Measurements from ENCODE around the gene EBI3. TPM values are rescaled to one million over a fixed set of nuclear protein-coding genes. Genes with fewer than 3 reads are reported as not detected.

The EBI3 gene
- total and polyA plus RNA-seq, 2 of the 13 experiments (the other 11 are each of a cell fraction or from before 2014, with no cell fraction given): 3.4 TPM; not detected in 1

DNA sequence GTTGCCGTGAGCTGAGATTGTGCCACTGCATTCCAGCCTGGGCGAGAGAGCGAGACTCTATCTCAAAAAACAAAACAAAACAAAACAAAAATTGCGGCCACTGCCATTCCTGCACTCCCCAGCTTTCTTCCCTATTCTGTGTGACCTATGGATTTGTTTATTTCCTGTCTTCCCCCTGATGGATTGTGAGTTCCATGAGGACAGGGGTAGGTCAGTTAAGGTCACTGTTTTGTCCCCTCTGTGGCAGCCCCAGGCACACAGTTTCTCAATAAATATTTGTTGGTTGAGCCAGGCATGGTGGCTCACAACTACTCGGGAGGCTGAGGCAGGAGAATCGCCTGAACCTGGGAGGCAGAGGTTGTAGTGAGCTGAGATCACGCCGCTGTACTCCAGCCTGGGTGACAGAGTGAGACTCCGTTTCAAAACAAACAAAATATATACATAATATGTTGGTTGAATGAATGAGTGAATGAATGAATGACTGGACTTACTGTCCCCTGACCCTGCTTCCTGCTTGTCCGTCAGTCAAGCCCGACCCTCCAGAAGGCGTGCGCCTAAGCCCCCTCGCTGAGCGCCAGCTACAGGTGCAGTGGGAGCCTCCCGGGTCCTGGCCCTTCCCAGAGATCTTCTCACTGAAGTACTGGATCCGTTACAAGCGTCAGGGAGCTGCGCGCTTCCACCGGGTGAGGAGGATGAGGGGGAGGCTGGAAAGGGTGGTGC, 5.0 kb downstream of the EBI3 start (continued):
- no peak for TF ChIP-seq SMAD1 (CRISPR knock-in tag; IDR thresholded peaks at IDR 0.05; ENCODE audit: borderline replicate concordance, low read depth)
- no peak for TF ChIP-seq KDM5A (IDR thresholded peaks at IDR 0.05; ENCODE audit: borderline replicate concordance, low read length)
- TF ChIP-seq, protein P1, sequence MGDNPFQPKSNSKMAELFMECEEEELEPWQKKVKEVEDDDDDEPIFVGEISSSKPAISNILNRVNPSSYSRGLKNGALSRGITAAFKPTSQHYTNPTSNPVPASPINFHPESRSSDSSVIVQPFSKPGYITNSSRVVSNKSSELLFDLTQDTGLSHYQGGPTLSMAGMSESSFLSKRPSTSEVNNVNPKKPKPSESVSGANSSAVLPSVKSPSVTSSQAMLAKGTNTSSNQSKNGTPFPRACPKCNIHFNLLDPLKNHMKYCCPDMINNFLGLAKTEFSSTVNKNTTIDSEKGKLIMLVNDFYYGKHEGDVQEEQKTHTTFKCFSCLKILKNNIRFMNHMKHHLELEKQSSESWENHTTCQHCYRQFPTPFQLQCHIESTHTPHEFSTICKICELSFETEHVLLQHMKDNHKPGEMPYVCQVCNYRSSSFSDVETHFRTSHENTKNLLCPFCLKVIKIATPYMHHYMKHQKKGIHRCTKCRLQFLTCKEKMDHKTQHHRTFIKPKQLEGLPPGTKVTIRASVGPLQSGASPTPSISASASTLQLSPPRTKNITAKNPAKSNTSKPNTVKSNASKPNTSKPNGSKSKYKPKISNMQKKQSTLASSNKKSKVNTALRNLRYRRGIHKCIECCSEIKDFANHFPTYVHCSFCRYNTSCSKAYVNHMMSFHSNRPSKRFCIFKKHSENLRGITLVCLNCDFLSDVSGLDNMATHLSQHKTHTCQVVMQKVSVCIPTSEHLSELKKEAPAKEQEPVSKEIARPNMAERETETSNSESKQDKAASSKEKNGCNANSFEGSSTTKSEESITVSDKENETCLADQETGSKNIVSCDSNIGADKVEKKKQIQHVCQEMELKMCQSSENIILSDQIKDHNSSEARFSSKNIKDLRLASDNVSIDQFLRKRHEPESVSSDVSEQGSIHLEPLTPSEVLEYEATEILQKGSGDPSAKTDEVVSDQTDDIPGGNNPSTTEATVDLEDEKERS (CRISPR knock-in tag; IDR thresholded peaks at IDR 0.05): 0 out of 2 replicates have a peak, but pooled peaks have one; percentile 63
- TF ChIP-seq CAMTA2 (CRISPR knock-in tag; IDR thresholded peaks at IDR 0.05; ENCODE audit: borderline replicate concordance): no peak
- no peak for TF ChIP-seq ISL2 (CRISPR knock-in tag; IDR thresholded peaks at IDR 0.05)
- TF ChIP-seq ZNF768 (CRISPR knock-in tag; IDR thresholded peaks at IDR 0.05): no peak
- TF ChIP-seq TCF7L2 (IDR thresholded peaks at IDR 0.05; ENCODE audit: low read depth, low read length): no peak
- no peak for TF ChIP-seq SRY (CRISPR knock-in tag; IDR thresholded peaks at IDR 0.05)
- TF ChIP-seq ARID2 (CRISPR knock-in tag; IDR thresholded peaks at IDR 0.05; ENCODE audit: borderline replicate concordance): 0 out of 2 replicates have a peak, but pooled peaks have one; percentile 64
- TF ChIP-seq EED (CRISPR knock-in tag; IDR thresholded peaks at IDR 0.05): no peak
- TF ChIP-seq, protein P2, sequence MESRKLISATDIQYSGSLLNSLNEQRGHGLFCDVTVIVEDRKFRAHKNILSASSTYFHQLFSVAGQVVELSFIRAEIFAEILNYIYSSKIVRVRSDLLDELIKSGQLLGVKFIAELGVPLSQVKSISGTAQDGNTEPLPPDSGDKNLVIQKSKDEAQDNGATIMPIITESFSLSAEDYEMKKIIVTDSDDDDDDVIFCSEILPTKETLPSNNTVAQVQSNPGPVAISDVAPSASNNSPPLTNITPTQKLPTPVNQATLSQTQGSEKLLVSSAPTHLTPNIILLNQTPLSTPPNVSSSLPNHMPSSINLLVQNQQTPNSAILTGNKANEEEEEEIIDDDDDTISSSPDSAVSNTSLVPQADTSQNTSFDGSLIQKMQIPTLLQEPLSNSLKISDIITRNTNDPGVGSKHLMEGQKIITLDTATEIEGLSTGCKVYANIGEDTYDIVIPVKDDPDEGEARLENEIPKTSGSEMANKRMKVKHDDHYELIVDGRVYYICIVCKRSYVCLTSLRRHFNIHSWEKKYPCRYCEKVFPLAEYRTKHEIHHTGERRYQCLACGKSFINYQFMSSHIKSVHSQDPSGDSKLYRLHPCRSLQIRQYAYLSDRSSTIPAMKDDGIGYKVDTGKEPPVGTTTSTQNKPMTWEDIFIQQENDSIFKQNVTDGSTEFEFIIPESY (CRISPR knock-in tag; IDR thresholded peaks at IDR 0.05): no peak
- TF ChIP-seq GATAD2A (CRISPR knock-in tag; IDR thresholded peaks at IDR 0.05): peak; percentile 32; the same call in 1 of the 2 replicates
- TF ChIP-seq HCFC1 (IDR thresholded peaks at IDR 0.05; ENCODE audit: low read depth, low read length): no peak
- TF ChIP-seq AKAP8 (CRISPR knock-in tag; IDR thresholded peaks at IDR 0.05): no peak
- TF ChIP-seq, protein P3, sequence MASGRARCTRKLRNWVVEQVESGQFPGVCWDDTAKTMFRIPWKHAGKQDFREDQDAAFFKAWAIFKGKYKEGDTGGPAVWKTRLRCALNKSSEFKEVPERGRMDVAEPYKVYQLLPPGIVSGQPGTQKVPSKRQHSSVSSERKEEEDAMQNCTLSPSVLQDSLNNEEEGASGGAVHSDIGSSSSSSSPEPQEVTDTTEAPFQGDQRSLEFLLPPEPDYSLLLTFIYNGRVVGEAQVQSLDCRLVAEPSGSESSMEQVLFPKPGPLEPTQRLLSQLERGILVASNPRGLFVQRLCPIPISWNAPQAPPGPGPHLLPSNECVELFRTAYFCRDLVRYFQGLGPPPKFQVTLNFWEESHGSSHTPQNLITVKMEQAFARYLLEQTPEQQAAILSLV (CRISPR knock-in tag; IDR thresholded peaks at IDR 0.05; ENCODE audit: borderline replicate concordance): peak; percentile 37; the same call in 1 of the 2 replicates
- no peak for TF ChIP-seq IKZF4 (CRISPR knock-in tag; IDR thresholded peaks at IDR 0.05; ENCODE audit: borderline replicate concordance, low read depth, not compliant biosample characterization)
- TF ChIP-seq, protein P4, sequence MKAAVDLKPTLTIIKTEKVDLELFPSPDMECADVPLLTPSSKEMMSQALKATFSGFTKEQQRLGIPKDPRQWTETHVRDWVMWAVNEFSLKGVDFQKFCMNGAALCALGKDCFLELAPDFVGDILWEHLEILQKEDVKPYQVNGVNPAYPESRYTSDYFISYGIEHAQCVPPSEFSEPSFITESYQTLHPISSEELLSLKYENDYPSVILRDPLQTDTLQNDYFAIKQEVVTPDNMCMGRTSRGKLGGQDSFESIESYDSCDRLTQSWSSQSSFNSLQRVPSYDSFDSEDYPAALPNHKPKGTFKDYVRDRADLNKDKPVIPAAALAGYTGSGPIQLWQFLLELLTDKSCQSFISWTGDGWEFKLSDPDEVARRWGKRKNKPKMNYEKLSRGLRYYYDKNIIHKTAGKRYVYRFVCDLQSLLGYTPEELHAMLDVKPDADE (CRISPR knock-in tag; IDR thresholded peaks at IDR 0.05): no peak
- TF ChIP-seq, protein P5, sequence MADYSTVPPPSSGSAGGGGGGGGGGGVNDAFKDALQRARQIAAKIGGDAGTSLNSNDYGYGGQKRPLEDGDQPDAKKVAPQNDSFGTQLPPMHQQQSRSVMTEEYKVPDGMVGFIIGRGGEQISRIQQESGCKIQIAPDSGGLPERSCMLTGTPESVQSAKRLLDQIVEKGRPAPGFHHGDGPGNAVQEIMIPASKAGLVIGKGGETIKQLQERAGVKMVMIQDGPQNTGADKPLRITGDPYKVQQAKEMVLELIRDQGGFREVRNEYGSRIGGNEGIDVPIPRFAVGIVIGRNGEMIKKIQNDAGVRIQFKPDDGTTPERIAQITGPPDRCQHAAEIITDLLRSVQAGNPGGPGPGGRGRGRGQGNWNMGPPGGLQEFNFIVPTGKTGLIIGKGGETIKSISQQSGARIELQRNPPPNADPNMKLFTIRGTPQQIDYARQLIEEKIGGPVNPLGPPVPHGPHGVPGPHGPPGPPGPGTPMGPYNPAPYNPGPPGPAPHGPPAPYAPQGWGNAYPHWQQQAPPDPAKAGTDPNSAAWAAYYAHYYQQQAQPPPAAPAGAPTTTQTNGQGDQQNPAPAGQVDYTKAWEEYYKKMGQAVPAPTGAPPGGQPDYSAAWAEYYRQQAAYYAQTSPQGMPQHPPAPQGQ (CRISPR knock-in tag; IDR thresholded peaks at IDR 0.05; ENCODE audit: borderline replicate concordance): 0 out of 2 replicates have a peak, but pooled peaks have one; percentile 35
